GM19468 (cell line): ENCODE measurements around the gene SETBP1.

Experiments
- ATAC-seq: cut with Tn5 transposase; IDR thresholded peaks from one replicate; pipeline ENCODE4 v1.9.1; 2021; ENCODE audit warnings: mild to moderate bottlenecking, moderate library complexity, moderate number of reproducible peaks; ENCODE audit not compliant: unreplicated experiment; ENCODE audit errors: extremely low read depth

SETBP1 gene

DNA sequence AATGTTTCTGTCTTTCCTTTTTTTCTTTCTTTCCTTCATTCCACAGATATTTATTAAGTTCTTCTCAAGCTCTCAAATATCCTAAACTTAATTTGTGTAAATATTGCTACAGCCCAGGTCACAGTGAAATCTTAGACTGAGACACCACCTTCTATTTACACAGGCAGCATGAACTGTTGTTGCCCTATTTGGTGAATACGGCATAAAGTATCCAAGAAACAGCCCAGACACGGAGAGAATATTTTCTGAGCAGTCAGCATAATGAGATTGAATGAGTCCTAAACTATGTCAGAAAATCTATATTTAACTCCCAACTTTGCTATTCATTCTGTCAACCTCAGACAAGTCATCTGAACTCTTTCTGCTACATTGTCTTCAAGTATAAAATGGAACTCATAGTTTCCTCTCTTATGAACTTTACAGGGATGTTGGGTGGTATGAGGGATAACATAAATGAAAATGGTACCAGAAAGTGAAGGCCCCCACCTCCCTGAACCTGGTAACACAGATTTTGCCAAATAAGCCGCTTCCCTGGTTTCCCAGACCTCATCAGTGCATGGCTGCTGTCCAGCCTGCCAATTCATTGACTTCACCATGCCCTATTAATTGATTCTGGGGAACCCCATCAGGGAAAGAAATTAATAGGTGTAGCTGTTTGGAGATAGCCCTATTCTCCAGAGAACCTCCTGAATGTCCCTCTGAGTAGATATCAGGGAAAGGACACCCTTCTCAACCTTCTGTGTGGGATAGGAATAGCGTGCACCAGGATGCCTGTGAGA is 235.9 kb downstream of the SETBP1 start:
- no peak for ATAC-seq

DNA sequence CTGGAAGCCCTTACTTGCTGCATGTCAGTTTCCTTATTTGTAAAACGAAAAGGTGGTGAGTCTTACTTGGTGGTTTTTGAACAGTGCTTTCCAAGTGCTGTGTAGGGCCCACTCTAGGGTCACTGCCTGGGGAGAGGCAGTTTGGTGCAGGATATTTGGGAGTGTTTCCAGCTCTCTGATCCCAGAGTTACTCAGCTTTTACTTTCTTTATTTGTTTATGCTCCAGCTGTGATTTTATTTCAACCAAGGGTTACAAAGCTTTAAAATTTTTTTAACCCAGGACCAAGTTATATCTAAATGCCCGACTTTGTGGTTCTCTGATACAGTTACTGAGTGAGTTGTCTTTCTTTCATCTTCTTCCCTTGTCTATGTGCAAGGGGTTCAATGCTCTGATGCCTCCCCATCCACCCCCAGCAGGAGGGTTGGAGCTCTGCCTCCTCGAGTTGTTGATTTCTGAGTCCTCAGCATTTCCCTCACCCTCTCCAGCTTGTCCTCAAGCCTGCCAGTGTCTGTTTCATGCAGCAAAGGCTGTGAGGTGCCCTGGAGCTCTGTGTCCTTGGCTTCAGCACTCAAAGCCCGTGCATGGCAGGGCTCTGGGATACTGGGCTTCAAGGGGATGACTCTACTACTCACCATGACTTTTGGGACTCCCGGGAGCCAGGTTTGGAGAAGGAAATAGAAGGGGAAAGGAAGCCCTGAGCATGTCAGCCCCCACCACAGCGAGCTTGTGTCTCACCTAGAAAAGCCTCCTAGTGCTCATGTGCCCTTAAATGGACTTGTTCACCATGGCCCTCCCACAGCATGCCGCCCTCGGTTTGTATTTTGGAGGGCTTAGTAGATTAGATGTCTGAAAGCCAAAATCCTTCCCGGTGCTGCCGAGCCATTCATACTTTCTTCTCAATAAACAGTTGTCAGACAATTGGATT is 236.8 kb downstream of the SETBP1 start:
- ATAC-seq: no peak

DNA sequence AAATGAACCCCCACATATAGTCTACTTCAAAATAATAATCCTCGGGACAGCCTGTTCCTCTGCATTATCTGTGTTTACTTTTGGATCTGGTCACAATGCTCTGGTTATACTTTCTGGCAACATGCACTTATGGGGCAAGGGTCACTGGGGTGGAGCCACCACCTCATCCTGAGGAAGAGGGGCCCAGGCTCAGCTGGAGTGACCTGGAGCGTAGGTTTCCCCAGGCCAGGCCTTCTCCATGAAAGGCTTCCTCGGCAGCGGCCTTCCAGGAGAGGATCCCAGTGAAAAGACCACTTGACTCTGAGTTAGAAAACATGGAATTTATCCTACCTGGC is 237.4 kb downstream of the SETBP1 start:
- ATAC-seq: no peak

DNA sequence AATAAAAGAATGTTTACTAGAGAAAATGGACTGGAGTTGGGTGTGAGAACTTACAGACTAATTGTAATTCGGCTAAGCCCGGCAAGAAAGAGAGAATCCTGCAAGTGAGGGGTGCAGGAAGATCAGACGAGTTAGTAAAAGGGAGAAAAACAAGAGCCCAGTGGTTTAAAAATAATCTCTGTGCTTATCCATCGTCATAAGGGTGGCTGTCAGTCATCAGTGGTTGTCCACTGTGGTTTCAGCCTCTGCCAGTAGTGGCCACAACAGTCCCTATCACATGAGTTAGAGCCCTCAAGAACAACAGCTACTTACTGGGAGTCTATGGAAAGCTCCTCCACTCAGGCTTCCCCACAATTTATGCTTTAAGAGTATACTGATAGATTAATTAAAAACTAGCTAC is 239.8 kb downstream of the SETBP1 start:
- no peak for ATAC-seq

DNA sequence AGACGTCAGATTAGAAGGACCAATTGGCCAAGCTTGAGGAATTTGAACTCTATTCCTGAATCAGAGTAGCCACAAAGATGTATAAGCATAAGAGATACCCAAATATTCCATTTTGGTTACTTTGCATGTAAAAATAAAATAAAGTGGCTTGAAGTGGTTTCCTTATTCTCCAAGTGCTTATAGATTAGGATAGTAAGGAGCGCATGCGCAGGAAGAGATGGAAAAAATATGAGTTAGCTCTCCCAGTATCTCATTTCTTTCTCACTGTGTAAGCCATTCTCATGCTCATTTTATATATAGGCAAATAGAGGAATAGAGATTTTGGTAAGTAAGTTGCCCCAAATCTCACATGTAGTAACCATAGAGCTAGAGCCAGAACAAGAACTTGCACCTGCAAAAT is 241.3 kb downstream of the SETBP1 start:
- no peak for ATAC-seq

DNA sequence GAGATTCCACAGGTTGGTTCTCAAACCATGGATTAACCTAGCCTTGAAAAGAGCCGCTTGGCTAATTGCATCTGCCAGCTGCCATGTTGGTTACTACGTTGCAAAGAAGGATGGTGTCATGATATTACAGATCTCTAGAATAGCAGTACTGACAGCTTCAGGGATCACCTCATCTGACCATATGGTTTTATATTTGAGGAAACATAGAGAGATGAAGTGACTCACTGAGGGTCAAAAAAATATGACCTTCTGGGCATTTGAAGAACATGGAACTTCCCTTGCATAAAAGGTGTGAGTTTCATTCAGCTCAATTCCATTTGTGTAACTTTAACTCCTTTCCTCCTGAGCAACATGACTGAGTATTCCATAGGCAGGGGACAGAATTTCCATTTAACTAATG is 242.3 kb downstream of the SETBP1 start:
- ATAC-seq: no peak

DNA sequence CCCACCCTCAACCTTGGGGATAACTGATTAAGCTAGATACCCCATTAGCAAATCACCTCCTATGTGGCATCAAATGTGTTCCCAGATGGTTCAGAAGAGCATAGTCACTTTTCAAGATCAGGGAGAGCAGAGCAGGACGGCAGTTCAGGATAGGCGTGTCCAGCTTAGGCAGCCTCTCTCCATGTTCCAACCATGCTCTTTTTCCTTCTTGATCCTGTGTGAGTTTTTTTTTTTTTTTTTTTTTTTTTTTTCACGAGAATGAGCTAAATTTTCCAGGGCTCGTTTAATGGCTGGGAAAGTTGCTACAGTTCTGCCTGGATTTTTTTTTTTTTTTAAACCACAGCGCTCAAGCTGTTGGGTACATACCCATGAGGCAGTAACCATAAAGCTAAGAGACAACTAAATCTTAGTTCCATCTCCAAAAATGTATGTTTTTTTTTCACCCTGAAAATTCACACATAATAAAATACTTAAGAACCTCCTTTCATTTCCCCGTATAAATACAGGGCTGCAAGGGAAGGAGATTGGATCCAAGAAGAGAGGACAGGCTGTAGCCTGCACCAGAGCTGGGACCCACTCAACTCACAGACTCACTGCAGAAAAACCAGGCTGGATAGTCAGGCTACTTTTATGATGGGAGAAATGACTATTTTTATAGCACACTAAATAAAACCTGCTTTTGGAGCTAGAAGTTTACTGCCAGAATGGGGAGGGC is 244.3 kb downstream of the SETBP1 start:
- ATAC-seq: no peak

DNA sequence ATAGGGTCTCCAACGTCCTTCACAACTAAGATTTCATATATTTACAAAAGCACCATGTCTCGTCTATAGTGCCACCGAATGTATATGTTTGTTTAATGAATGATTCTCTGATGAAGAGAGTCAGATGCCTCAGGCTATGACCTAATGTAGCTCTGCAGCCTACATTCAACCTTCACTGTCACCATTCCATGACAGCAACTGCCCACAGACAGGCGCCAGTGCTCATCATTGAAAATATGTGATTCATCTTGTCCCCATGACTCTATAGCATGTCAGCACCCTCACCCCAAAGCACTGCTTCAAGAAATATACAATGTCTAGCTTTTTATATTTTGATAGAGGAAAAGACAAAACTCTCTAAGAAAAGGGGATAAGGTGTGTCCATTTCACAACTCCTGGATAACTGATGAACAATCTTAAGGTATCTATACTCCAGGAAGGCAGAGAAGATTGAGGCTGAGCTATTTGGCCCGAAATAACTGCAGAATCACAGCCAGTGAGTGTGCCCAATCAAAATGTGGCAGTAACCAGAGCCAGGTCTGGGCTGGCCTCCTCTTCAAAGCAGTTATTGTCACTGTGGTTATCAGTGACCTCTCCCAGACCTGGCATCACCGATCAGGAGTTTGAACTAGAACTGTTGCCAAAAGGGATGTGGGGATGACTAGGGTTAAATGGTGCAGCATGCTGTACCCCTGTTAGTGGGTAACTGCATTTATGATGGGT is 246.6 kb downstream of the SETBP1 start:
- ATAC-seq: no peak

DNA sequence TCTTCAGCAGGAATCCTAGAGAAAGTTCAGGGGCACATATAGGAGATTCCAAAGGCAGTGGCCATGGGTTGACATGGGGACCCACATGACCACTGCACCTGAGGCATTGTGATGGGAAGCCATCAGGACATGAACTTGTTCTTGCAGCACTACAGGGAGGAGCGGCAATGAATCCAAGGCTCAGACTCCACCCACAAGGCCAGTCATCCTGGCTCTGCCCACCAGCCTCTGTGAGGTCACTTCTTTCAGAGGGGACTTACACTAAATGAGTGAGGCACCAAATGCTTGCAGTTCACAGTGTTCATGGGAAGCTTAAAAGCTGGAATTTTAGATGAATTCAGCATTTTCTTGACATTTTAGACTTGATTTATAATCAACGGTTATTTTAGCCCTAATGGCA is 254.2 kb downstream of the SETBP1 start:
- ATAC-seq: no peak

DNA sequence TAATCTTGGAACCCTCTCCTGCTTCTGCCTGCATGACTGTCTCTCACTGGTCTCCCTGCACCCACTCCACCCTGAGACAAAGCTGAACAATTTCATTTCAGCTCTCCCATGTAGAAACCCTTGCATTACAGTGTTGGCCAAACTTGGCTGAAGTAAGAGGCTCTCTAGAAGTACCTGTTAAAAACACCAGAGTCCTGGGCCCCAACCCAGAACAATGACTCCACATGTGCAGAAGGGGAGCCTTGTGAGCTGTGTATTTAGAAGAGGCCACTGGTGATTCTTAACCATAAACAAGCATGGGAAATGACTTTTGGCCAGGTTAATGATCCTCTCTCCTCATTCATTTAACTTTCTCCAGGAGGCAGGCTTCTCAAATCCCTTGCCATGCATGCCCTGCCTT is 254.8 kb downstream of the SETBP1 start:
- no peak for ATAC-seq

DNA sequence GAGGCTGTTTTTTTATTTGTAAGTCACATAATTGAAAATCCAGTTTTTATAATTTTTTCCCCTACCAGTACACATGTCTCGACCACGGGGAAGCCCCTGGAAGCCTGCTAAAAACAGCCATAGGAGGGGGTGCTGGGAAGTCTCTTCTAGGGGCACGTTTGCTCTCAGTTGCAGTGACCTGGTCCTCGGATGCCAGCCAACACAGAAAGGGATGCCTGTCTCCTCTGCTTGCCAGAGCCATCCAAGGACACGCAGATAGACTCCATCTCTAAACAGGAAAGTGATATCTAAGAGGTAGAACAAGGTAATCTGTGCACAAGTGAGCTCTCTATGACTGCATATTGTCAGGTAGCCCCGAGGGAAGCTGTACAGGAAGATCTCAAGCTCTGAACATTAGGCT is 255.8 kb downstream of the SETBP1 start:
- ATAC-seq: no peak

DNA sequence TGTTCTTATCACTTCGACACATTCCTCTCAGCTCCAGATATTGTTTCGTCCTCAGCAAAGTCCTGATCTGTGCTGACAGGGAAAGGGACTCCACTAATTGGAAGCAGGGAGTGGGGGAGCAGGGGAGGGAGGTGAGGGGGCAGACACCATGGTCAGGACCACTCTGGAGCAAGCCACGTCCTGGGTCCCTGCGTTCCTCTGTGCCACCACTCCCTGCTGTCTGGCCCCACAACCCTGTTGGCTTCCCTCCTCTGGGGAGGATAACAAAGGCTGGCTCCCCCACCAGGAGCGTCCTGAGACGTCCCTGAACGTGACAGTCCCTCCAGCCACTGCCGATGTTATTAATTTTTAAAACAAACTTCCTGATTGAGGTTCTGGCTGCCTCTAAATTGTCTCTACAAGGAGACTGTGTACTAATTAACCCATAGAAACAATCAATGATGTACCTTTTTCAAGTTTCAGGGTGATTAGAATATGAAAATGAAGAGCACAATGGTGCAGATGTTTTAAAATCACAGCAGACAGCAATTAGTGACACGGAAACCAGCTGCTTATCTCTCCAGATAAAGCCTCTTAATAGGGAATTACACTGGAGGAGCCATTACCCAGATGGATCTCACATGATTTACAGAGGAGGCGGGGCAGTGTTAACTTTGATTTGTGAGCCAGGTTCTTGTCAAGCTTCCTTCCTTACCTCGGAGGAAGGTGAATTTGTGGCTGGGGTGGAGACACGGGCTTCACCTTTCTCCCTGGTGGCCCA is 257.5 kb downstream of the SETBP1 start:
- ATAC-seq: no peak

DNA sequence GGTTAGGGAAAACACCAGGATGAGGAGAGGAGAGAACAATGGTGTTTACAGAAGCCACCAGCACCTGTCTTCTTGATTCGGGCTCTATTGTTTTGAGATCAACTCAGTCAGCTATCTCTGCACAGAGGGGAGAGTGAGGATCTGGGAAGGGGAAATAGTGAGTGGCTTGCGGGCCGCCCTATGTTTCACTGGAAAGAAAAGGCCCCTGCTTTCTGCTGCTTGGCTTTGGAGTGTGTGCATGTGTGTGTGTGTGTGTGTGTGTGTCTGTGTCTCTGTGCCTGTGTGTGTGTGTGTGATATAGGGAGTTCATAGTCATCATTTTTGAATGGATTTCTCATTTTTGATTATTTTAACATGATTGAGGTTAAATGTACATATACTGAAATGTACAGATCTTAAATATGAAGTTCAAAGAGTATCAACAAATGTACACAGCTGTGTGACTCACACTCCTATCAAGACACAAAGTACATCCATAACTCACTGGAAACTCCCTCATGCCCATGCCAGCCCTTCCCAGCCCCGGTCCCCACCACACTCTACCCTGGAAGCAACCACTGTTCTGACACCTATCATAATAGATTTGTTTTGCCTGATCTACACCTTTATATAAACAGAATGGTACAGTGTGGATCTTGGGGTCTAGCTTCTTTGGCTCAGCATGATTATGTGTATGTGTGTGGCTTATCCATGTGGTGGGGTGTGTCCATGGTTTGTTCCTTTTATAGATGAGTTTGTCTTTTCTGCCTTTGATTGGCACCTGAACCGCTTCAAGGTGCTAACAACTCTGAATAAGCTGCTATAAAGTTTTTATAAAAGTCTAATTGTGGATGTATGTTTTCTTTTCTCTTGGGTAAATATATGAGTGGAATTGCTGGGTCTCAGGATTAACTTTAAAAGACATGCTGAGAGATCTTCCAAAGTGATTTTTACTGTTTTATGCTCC is 258.3 kb downstream of the SETBP1 start:
- ATAC-seq: no peak

DNA sequence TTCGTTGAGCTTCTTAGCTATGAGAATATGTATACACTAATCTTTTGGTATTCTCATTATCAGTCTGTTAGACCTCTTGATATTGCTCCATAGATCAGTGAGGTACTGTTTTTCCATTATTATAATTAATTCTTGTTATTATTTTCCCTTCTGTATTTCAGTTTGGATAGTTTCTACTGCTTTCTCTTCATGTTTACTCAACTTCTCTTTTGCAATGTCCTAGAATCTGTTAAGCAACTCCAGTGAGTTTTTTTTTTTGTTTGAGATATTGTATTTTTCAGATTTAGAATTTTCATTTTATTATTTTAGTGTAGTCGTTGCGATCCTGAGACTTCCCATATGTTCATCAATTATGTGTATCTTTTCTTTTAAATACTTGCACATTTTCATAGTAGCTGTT is 260.8 kb downstream of the SETBP1 start:
- no peak for ATAC-seq

DNA sequence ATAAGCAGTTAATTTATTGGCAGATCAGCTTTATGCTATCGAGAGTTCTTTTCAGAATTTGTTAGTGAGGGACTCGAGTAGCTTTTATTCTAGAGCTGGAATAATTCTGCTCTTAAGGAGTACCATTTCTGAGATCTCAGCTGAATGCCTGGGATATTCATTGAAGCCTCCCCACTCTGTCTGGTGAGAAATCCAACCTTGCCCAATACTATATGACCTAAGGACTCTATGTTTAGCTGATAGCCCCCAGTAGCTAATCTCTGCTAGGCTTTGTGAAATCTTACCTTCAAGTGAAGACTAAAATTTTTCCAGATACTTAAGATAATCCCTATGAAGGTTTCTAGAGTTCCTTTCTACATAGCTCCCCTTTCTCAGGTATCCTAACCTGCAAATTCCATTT is 261.4 kb downstream of the SETBP1 start:
- ATAC-seq: no peak

DNA sequence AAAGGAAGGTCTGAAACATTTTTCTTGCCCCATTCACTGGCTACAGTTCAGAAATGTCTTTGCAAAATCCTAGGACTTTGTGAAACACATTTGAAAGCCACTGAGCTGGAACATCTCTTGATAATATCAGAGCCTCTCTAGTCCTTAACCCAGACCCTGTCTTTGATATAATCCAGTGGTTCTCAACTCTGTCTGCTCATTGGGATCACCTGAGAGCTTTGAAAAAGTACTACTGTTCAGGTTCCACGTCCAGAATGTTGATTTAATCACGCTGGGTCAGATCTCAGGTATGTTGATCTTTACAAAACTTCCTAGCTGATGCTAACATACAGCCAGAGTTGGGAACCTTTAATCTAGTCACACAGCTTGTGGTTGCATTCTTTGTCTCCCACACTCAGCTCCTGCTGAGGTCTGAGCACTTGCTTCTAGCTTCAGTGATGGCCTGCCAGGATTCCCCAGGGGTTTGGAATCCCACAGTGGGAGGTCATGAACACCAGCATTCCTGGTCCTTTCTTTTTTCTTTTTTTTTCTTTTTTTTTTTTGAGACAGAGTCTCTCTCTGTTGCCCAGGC is 262.7 kb downstream of the SETBP1 start:
- no peak for ATAC-seq

DNA sequence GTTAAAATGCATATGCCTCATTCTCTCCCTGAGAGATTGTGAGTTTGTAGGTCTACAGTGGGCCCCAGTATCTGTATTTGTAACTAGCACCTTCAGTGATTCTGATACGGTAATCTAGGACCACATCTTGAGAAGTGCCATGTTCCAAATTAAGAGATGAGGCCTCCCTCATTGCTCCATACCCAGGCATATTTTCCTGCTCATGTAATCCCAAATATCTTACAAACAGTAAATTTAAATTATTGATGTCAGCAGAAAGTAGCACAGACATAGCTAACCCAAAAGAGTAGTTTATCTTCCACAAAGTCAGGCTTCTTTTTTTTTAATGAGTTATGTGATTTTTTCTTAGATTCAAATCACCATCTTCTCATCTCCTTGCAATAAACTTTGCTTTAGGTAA is 263.8 kb downstream of the SETBP1 start:
- ATAC-seq: no peak

DNA sequence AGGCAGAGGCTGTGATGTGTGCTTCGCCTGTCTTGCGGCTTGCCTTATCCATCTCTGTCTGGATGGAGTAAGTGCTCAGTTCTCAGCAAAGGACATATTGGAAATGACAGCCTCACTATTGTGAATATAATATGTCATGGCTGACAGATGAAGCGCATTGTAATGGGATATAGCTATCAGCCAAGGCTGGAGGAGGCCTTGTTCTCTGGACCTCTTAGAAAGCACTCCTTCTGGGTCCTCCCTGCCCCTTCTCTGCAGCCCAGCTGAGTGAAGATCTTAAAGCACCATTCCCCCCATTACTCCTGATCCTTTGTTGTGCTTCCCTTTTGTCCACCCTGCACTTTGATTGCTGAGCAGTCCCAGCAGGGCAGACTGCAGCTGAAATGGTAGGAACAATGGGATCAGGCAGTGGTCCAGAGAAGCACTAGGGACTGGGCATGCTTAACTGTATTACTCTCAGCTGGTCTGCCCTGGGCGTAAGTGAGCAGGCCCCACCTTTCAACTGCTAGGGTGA is 265.3 kb downstream of the SETBP1 start:
- ATAC-seq: no peak
